CD4-positive, alpha-beta T cell treated with Interleukin-2 at 100 ng/mL for 4 hours (primary cell): ENCODE results near the gene SERPINA6.
"Not testable (repeated sequence)": the region's sequence is repeated elsewhere in the genome, so short reads cannot be mapped to it uniquely, and the experiment has no call there.

Experiments used
- DNase-seq: peaks from one replicate; pipeline ENCODE4 v3.0.0-alpha.2; 2020; ENCODE audit warnings: low spot score

The SERPINA6 gene

DNA sequence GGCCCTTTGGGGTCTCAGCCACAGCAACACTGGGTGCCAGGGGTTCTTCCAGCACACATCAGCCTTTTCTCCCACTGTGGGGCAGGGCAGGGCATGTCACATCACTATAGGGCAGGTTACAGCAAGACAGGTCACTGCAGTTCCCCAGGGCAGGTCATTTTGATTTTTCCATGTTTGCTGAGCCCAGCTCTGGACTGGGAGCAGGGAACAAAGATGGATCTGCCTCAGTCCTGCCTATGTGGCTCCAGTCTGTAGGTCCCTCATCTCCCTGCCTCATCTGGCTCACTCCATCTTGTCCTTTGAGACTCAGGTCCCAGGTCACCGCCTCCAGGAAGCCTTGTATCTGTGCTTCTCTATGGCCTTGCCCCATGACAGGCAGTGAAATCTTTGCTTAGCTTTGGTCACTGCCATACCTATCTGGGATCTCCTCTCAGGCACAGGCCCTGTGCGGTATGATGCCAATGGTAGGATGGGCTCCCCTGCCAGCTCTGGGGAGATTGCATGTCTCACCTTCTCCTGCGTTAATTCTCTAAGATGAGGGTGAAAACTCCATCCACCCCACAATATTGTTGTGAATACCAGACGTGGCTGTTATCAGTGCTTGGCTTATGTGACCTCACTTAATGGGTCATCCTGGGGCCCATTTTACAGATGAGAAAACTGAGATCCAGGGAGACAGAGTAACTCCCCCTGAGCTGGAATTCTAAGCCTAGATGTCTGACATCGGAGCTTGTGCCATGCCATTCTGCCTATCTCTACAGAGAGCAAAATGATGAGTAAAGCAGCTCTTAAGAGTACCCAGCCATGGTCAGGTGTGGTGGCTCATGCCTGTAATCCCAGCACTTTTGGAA lies 1.5 kb downstream of the SERPINA6 start:
- DNase-seq: no peak

DNA sequence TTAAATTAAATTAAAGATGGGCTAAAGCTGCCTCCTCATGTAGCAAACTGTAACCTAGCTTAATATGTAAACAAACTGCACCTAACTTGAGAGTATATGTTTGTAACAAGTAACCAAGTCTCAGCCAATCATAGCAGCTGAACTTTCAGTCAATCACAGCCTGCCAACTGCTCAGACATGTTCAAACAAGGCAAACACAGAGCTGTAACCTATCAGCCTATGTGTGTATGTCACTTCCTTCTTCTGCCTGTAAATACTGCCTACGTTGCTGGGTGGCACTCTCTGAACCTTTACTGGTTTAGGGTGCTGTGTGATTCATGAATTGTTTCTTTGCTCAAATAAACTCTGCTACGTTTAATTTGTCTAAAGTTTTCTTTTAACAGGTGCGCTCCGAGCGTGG lies 2.9 kb downstream of the SERPINA6 start:
- DNase-seq: no peak

DNA sequence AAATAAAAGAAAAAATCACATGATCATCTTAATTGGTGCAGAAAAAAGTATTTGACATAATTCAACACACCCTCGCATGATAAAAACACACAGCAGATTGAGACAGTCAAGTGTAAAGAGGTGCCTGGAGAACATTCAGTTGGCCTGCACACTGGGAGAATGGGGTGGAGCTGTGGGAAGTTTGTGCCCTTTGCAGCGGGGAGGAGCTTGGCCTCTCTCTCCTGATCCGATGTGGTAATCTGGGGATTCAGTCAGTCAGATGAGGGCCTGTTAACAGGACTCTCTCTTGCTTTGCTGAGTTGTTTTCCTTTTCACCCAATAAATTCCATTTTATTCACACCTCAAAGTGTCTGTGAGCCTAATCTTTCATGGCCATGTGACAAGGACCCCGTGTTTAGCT lies 5.9 kb downstream of the SERPINA6 start:
- DNase-seq: no peak

DNA sequence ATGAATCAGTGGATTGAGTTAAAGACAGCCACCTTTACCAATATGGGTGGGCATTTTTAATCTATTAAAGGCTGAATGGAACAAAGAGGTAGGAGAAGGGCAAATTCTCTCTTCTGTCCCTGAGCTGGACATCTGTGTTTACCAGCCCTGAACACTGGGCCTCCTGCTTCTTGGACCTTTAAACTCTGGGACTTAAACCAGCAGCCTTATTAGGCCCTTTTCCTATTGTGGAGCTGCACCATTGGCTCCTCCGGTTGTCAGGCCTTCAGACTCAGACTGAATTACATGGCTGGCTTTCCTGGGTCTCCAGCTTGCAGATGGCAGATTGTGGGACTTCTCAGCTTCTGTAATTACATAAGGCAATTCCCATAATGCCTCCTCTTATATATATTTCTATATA lies 6.4 kb downstream of the SERPINA6 start:
- DNase-seq: no peak

DNA sequence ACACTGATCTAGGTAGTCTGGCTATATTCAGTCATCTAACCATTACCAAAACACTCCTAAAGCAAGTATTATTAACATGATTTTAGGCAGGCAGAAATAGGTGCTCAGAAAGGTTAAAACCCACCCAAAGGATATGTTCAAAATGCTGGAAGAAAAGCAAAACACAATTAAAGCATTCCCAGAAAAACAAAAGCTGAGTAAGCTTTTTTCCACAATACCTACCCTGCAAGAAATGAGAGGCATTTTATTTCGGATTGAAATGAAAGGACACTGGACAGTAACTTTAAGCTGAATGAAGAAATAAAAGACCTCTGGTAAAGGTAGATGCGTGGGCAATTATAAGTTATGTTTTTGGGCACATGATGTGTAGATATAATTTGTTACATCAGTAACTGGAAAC lies 8.2 kb downstream of the SERPINA6 start:
- no peak for DNase-seq

DNA sequence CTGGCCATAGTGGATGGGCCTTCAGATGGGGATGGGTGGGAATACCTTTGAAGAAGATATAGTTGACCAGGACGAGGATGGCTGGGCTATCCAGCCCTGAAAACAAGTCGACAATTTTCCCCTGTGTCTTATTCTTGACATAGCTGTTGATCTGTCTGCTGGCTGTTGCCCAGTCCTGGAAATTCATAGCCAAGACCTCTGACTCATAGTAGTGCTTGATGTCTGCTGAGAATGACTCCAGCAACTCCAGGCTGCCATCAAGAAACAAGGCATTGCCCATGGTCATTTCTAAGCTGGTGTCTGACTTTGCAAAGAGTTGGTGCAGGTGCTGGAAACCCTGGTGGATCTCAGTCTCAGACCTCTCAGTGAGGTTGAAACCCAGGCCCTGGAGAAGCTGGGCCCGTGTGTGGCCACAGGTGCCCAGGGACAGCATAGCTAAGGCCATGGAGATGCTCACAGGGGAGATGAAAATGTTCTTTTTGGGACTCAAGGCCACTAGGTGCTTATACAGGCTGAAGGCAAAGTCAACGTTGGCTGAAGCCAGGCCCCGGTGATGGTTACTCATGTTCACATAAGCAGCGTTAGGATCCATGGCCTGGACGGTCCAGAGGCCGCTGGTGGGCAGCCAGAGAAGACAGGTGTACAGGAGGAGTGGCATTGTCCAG lies 9.0 kb downstream of the SERPINA6 start:
- DNase-seq: no peak

DNA sequence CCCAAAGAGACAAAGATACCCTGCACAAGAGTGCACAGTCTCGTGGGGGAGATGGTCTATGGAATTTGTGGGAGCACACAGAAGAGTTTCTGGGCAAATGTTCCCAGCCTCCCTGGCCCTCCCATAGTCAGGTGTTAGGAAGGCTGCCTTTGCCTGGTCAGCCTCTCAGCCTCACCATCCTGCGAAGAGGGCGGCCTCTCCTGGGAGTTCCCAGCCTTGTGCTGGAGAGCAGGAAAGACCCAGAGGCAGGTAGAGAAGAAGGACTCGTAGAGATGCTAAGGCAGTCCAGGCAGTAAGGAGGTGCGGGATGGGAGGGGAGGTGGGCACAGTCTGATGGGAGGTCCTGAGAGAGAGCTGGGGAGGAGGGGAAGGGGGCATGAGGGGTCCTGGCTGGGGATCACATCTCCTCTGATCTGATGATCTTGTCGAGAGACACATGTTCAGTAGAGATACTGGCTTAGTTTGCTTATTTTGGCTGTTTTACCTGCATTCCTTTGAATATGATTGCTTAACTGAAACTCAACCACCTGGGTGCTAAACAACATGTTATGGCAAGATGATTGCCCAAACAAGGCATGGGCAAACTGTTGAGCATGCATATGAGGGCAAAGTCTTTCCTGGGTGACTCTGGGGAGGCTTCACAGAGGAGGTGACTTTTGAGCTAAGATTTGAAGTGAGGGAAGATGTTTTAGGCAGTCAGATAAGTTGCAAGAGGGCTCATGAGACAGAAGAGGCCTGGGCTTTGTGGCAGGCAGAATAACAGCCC lies 10.5 kb downstream of the SERPINA6 start:
- no peak for DNase-seq

DNA sequence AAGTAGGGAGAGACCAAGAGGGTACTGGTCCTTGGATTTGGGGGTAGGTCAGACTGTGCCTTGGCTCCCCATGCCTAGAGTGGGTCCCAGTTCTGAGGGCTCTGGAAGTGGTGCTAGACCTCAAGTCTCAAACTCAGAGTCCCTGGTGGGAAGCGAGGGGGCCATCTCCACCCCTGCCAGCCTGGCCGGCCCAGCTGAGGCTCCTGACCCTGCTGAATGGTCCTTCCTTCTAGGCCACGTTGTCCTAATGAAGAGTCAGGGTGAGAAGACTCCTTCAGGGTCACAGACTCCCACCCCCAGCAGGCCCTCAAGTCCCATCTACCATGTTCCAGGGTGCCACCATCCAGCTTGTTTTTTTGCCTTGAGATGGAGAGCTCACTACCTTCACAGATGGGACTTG lies 12.9 kb downstream of the SERPINA6 start:
- DNase-seq: no peak

DNA sequence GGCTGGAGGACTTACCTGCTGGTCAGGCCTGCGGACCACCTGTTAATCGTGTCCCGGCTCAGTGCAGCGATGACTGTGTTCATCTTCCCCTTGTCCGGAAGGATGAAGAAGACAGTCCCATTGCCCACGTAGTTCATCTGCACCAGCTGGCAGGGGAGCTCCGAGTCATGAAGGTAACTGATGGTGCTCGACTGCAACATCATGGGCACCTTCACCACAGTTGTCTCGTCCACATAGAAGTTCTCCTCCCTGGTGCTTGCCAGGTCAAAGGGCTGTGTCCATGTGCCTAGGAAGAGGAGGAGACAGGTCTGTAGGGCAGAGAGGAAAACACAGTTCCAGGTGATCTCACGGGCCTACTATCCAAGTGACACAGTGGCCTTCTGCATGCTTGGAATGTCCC lies 13.4 kb downstream of the SERPINA6 start:
- DNase-seq: no peak

DNA sequence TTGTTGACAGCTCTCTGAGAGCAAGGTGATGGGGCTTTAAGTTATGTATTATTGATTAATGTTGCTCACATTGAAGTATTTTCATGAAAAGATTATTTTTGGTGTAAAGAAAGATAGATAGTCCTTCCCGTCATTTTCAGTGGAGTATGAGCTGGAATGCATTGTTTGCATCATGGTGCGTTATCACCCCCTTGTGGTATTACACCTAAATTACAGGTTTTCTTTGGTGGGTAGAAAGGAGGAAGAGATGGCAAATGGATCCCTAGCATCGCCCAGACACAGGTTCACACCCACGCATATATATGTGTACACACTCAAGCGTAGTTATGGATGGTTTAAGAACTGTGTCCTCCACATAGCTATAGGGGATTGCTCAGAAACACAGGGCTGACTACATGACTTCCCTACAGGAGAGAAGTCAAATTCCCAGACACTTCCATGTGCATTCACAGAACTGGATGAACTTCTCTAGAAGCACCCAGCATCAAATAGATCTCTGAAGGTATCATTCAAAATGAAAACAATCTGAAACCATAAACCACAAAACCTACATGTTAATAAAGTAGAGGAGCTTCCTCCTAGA lies 15.6 kb downstream of the SERPINA6 start:
- DNase-seq: no peak

DNA sequence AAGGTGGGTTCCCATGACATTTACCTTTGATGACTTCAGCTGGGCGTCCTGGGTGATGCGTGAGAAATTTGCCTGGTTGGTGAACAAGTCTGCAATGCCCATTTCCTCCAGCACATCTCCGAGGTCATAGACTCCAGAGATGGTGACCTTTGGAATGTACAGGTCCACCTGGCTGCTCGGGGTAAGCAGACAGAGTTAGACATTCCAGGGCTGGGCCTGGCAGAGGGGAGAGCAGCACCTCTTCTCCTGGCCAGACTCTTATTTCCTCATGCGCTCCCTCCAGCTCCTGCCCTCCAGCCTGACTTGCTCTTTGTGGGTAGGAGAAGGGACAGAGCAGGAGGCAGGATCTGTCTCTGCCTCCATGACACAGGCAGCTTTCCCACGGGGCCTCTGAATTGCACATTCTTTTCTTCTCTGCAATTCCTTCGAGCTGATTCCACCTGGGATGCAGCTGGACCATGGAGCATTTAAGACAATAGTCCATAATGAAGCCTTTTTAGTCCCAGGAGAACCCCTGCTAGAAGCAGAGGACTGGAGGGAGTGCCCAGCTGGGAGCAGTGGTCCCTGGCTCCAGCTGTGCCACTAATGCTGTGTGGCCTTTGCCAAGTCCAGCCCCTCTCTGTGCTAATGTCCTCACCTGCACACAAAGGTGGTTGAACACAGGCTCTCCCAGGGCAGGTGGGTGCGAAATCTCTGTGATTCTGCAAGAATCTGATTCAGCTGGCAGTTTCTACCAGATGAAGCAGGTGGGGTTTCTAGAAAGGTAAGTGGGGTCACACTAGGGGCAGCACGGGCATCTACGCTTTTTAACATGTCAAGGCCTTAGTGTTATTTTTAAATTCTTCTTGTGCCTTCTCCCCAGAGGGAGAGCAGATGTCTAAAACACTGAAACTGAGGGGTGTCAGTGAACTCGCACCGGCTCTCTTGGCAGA lies 16.8 kb downstream of the SERPINA6 start:
- DNase-seq: no peak

DNA sequence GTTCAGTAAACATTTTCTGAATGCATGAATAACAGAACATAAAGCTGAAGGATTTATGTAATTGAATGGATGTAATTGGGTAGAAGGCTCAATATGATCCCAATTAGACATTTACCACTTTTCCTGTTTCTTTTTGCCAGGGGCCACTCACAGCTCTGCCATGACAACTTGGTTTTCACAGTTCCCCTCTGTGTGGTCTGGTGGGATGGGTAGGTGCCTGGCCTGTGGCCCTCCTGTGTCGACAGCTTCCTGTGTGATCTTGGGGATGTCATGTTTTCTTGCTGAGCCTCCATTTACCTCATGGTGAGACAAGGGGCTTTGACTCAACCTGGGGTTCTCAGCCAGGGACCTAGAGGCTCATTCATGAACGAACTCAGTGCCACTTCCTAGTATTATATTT lies 17.5 kb downstream of the SERPINA6 start:
- no peak for DNase-seq

DNA sequence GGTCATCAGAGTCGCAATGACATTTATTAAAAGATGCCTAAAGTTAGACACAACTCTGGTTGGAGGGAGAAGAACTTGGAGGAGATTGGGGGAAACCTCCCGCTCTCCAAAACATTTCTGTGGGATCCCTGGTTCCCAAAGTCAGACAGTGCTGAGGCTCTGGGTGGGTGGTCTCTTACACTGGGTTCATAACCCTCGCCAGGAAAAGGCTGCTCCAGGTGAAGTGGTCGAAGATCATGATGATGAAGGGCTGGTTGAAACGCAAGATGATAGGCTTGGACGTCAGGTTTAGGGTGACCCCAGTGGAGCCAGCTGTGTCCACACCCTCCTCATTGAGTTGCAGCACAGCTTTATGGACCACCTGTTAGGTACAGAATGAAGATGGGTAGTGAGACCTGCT lies 18.9 kb downstream of the SERPINA6 start:
- no peak for DNase-seq

DNA sequence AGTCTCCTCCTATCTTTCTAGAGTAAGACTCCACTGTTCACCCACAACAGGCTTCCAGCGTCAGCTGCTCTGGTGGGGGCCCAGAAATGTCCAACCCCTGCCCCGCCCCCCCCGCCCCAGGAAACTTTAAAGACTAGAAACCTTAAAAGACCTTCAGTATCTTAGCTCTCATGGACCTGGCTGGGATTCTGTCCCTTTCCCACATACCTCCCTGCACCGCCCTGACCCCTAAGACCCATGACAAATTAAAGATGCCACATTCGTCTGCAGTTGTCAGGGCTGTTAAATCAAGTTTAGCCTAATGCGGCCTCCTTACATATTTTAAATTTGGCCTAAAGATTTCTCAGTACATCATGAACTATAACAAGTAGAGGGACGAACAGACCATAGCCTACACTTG lies 20.0 kb downstream of the SERPINA6 start:
- no peak for DNase-seq

DNA sequence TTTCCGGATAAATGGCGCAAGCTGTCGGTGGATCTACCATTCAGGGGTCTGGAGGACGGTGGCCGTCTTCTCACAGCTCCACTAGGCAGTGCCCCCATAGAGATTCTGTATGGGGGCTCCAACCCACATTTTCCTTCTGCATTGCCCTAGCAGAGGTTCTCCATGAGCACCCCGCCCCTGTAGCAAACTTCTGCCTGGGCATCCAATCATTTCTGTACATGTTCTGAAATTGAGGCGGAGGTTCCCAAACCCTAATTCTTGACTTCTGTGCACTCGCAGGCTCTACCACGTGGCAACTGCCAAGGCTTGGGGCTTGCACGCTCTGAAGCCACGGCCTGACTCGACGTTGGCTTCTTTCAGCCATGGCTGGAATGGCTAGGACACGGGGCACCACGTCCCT lies 25.0 kb downstream of the SERPINA6 start:
- DNase-seq: no peak

DNA sequence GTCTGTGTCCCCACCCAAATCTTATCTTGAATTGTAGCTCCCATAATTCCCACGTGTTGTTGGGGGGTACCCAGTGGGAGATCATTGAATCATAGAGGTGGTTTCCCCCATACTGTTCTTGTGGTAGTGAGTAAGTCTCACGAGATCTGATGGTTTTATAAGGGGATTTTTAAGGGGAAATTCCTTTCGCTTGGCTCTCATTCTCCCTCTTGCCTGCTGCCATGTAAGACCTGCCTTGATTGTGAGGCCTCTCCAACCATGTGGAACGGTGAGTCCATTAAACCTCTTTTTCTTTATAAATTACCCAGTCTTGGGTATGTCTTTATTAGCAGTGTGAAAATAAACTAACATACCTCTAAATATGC lies 27.0 kb downstream of the SERPINA6 start:
- not testable (repeated sequence) for DNase-seq

DNA sequence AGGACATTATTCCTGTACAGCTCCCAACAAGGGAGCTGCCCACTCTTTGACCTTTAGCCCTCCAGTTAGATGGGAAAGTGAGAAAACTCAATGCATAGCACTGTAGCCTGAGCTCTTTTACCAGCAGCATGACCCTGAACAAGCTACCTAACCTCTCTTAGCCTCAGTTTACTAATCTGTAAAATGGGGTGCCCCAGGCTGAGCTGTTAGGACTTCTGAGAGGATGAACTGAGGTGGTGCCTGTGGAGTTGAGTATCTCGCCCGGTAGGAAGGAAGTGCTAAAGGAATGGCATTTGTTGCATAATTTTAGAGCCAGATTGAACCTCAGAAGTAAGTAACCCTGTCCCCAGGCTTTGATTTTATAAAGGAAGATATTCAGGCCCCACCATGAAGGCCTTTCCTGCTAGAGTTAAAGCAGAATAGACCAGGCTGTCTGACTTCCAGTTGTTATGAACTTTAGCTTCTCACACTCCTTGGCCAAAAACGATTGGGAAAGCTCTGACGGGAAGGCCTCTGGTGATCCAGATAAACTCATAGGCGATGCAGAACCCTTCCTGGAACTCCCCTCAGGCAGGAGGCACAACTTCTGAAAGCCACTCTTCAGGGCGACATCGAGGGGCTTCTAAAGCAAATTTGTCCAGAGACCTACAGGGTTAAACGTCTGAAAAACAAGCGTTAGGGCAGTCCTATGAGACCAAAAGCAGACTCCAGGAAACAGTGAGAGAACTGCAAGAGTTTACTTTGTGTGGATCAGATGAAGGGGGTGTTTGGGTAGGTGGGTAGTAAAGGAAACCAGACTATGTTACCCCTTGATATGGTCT lies 27.6 kb downstream of the SERPINA6 start:
- no peak for DNase-seq

DNA sequence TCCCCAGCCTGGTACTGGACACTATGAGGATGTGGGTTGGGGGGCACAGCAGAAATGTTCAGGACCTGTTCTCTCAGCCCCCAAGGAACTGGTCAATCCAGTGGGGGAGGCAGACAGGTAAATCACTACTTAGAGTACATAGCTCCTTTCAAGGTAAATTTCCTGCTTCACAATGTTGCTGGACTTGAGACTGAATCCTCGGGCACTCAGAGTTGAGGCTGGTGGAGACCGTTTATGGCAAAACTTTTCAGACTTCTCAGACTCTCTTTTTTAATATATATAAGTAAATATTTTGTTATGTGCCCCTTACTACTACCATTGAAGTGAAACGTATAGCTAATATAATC lies 29.6 kb downstream of the SERPINA6 start:
- no peak for DNase-seq

DNA sequence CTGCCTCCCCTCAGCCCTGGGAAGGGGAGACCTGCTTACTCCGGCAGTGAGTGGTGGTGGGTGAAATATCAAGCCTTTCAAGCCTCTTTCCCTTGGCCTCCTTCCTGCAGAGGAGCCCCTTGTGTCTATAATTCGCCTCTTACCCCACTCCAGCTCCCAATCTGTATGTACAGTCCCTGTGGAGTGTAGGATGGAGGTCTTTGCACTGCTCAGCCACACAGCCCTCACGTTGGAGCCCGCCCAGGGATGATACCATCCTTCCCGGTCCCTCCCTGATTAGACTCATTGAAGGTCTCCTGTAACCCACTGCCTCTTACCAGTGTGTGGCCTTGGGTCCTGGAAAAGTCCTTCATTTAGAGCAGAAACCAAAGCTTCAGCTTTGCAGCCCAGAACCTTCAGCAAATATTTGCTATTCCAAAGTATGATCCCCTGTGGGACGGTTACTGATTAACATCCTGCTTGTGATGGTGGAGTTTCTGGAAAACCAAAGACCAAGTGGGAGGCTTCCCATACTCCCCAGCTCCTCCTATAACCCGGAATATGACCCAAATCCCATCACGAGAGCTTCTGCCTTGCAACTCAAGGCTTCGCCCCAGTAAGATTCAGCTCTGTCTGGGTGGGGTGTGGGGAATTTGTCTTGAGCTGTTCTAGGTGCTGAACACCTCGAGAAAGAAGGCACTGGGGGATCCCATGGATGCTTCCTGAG lies 30.1 kb downstream of the SERPINA6 start, which contains the start of gene SERPINA10:
Gene SERPINA10 (minus strand): TSS at position 397 of the 706 bp plus-strand sequence. CDS start 2,675 bp downstream, outside the sequence.
- no peak for DNase-seq

DNA sequence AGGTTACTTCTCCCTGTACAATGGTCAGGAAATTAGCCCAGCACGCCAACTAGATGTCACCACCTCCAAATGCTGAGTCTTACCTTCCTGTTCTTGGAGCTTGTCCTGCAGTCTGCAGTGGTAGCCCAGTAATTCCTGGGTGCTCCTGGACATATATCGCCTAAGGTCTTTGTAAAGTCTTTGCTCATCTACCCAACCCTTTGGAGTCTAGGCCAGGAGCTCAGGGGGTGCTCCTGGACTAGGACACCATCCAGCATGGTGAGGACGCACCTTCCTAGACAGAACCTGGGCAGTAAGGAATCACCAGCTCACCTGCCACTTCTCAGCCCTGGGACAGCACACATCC lies 30.6 kb downstream of the SERPINA6 start:
- DNase-seq: no peak
